IMR-90 (cell line): ENCODE data around the gene ZNF20. TPM values are rescaled to one million over a fixed set of nuclear protein-coding genes. Genes with fewer than 3 reads are reported as not detected.

Experiments used
- ATAC-seq: fragments of 200-7000 bp; cut with Tn5 transposase; 2 replicates; pipeline ENCODE4 v1.9.1; 2020; ENCODE audit warnings: low read depth, mild to moderate bottlenecking, moderate library complexity
- BruUV-seq: library from RNA; stranded (reverse); fragments of 400-500 nt; replicated peaks from 2 replicates; lab custom pipeline; 2021; lab: Mats Ljungman, UMichigan
- CTCF ChIA-PET: fragments of 300-600 bp; formaldehyde crosslinking; extraction: SDS; loops from one replicate; lab custom pipeline; 2021; ENCODE audit warnings: antibody characterized with exemption; lab: Yijun Ruan, JAX
- POLR2A ChIA-PET: fragments of 300-600 bp; sonication (Branson Sonifier 250); formaldehyde crosslinking; loops from one replicate; lab custom pipeline; 2022; ENCODE audit warnings: antibody characterized with exemption; ENCODE audit not compliant: unreplicated experiment; lab: Charles Lee
- DNase-seq: peaks from one replicate; pipeline ENCODE4 v3.0.0; 2013
- H2AFZ ChIP-seq: replicated peaks from 2 replicates; pipeline ENCODE3; 2013; ENCODE audit warnings: low read length, mild to moderate bottlenecking; ENCODE audit not compliant: poor library complexity
- H2AK5ac ChIP-seq: 2 replicates; pipeline ENCODE4 v1.6.1; 2013; ENCODE audit warnings: low read depth, low read length, inconsistent platforms
- H2AK9ac ChIP-seq: replicated peaks from 2 replicates; pipeline ENCODE3; 2013; ENCODE audit warnings: mild to moderate bottlenecking, low read depth, low read length, moderate library complexity; ENCODE audit not compliant: poor library complexity
- H2BK120ac ChIP-seq: 2 replicates; pipeline ENCODE4 v1.6.1; 2013; ENCODE audit warnings: low read depth, low read length, inconsistent platforms
- H2BK15ac ChIP-seq: 3 replicates; pipeline ENCODE4 v1.6.1; 2013; ENCODE audit warnings: low read depth, low read length, inconsistent platforms
- H2BK20ac ChIP-seq: 2 replicates; pipeline ENCODE4 v1.6.1; 2013; ENCODE audit warnings: low read depth, mild to moderate bottlenecking, inconsistent platforms, low read length, moderate library complexity
- H2BK5ac ChIP-seq: 2 replicates; pipeline ENCODE4 v1.6.1; 2013; ENCODE audit warnings: mild to moderate bottlenecking, low read depth, low read length, inconsistent platforms; ENCODE audit not compliant: poor library complexity, severe bottlenecking
- H3K14ac ChIP-seq: replicated peaks from 2 replicates; pipeline ENCODE4 v1.6.1; 2013; ENCODE audit warnings: low read depth, low read length, inconsistent platforms
- H3K18ac ChIP-seq: 2 replicates; pipeline ENCODE4 v1.6.1; 2013; ENCODE audit warnings: low read depth, low read length, control low read depth
- H3K23ac ChIP-seq: 2 replicates; pipeline ENCODE4 v1.6.1; 2013; ENCODE audit warnings: low read depth, low read length, inconsistent platforms
- H3K27ac ChIP-seq: 2 replicates; pipeline ENCODE4 v1.5.1; 2013; ENCODE audit warnings: mild to moderate bottlenecking, control low read depth, low read length; ENCODE audit not compliant: insufficient read depth
- H3K27me3 ChIP-seq: 2 replicates; pipeline ENCODE4 v1.6.1; 2013; ENCODE audit warnings: low read length; ENCODE audit not compliant: control insufficient read depth, insufficient read depth
- H3K36me3 ChIP-seq: 2 replicates; pipeline ENCODE4 v1.6.1; 2013; ENCODE audit warnings: low read length, mixed read lengths; ENCODE audit not compliant: control insufficient read depth, insufficient read depth
- H3K4ac ChIP-seq: 2 replicates; pipeline ENCODE4 v1.6.1; 2013; ENCODE audit warnings: low read depth, low read length, inconsistent platforms
- H3K4me1 ChIP-seq: 2 replicates; pipeline ENCODE4 v1.6.1; 2013; ENCODE audit warnings: low read length, mixed read lengths; ENCODE audit not compliant: control insufficient read depth, insufficient read depth
- H3K4me2 ChIP-seq: 2 replicates; pipeline ENCODE4 v1.6.1; 2013; ENCODE audit warnings: low read depth, mild to moderate bottlenecking, control low read depth, low read length, moderate library complexity
- H3K4me3 ChIP-seq: 2 replicates; pipeline ENCODE4 v1.5.1; 2013; ENCODE audit warnings: low read depth, mild to moderate bottlenecking, control low read depth, low read length, moderate library complexity; ENCODE audit not compliant: insufficient read depth
- H3K56ac ChIP-seq: 2 replicates; pipeline ENCODE4 v1.6.1; 2013; ENCODE audit warnings: low read length, inconsistent platforms; ENCODE audit not compliant: insufficient read depth; ENCODE audit errors: extremely low read depth
- H3K79me1 ChIP-seq, 2 experiments: 2 replicates each; pipeline ENCODE4 v1.6.1; 2013; ENCODE audit warnings: low read length in 2 of 2, inconsistent platforms in 1 of 2, low read depth in 1 of 2
- H3K9ac ChIP-seq: 2 replicates; pipeline ENCODE4 v1.6.1; 2013; ENCODE audit warnings: low read depth, low read length, control low read depth
- H3K9me1 ChIP-seq: 2 replicates; pipeline ENCODE4 v1.6.1; 2013; ENCODE audit warnings: low read length, inconsistent platforms; ENCODE audit not compliant: insufficient read depth
- H3K9me3 ChIP-seq: 2 replicates; pipeline ENCODE4 v1.6.1; 2013; ENCODE audit warnings: low read length; ENCODE audit not compliant: control insufficient read depth, insufficient read depth
- H4K20me1 ChIP-seq: 2 replicates; pipeline ENCODE4 v1.6.1; 2013; ENCODE audit warnings: low read length, inconsistent platforms; ENCODE audit not compliant: insufficient read depth
- H4K5ac ChIP-seq: 2 replicates; pipeline ENCODE4 v1.6.1; 2013; ENCODE audit warnings: mild to moderate bottlenecking, low read depth, low read length, control low read depth
- H4K8ac ChIP-seq, 2 experiments: 2 replicates each; pipeline ENCODE4 v1.6.1; 2013; ENCODE audit warnings: low read depth in 2 of 2, low read length in 2 of 2, control low read depth in 1 of 2, inconsistent platforms in 1 of 2
- H4K91ac ChIP-seq: 2 replicates; pipeline ENCODE4 v1.6.1; 2013; ENCODE audit warnings: low read depth, low read length, inconsistent platforms; ENCODE audit not compliant: insufficient read depth
- BHLHE40 ChIP-seq: fragments of 150-350 bp; IDR thresholded peaks from 2 replicates; pipeline ENCODE4 v1.6.1; 2016; ENCODE audit warnings: mild to moderate bottlenecking, low read depth, low read length
- CEBPB ChIP-seq: IDR thresholded peaks from 2 replicates; pipeline ENCODE4 v1.6.1; 2012; ENCODE audit warnings: low read depth, low read length, improper control_type of control experiment
- CHD1 ChIP-seq: IDR thresholded peaks from 2 replicates; pipeline ENCODE4 v1.6.1; 2012; ENCODE audit warnings: low read depth, low read length, improper control_type of control experiment
- FOS ChIP-seq: fragments of 150-350 bp; IDR thresholded peaks from 2 replicates; pipeline ENCODE4 v1.6.1; 2016; ENCODE audit warnings: low read depth, low read length
- MAFK ChIP-seq: IDR thresholded peaks from 2 replicates; pipeline ENCODE4 v1.6.1; 2012; ENCODE audit warnings: low read depth, low read length, improper control_type of control experiment
- MAZ ChIP-seq: IDR thresholded peaks from 2 replicates; pipeline ENCODE4 v1.6.1; 2012; ENCODE audit warnings: low read depth, mild to moderate bottlenecking, low read length, improper control_type of control experiment, moderate library complexity, borderline replicate concordance
- MXI1 ChIP-seq: IDR thresholded peaks from 2 replicates; pipeline ENCODE4 v1.6.1; 2012; ENCODE audit warnings: low read depth, mild to moderate bottlenecking, low read length, moderate library complexity, borderline replicate concordance
- NFE2L2 ChIP-seq: fragments of 150-350 bp; IDR thresholded peaks from 2 replicates; pipeline ENCODE4 v1.6.1; 2016; ENCODE audit warnings: low read depth, mild to moderate bottlenecking, low read length
- POLR2A ChIP-seq: IDR thresholded peaks from 2 replicates; pipeline ENCODE4 v1.6.1; 2012; ENCODE audit warnings: mild to moderate bottlenecking, low read depth, low read length
- RAD21 ChIP-seq: IDR thresholded peaks from 2 replicates; pipeline ENCODE4 v1.6.1; 2012; ENCODE audit warnings: low read length, improper control_type of control experiment
- RCOR1 ChIP-seq: IDR thresholded peaks from 2 replicates; pipeline ENCODE4 v1.6.1; 2012; ENCODE audit warnings: mild to moderate bottlenecking, low read length, improper control_type of control experiment; ENCODE audit not compliant: insufficient replicate concordance
- RFX5 ChIP-seq: IDR thresholded peaks from 2 replicates; pipeline ENCODE4 v1.8.0; 2012; ENCODE audit warnings: low read depth, mild to moderate bottlenecking, low read length, moderate library complexity
- SMC3 ChIP-seq: fragments of 150-350 bp; IDR thresholded peaks from 2 replicates; pipeline ENCODE4 v1.6.1; 2016; ENCODE audit warnings: low read depth, mild to moderate bottlenecking, antibody characterized with exemption, low read length, moderate library complexity
- WGBS, 2 experiments: methylation state at CpG; one replicate each; pipeline versions ENCODE4 v1.1.5 to v1.1.7; 2013; ENCODE audit warnings: missing lambda C conversion rate in 2 of 2; ENCODE audit not compliant: insufficient read length in 1 of 2; ENCODE audit errors: extremely low coverage in 2 of 2; 5-methylcytosine and 5-hydroxymethylcytosine counted together
- dilution Hi-C: fragments of 300-500 bp; cut with HindIII; formaldehyde crosslinking; loops from one replicate; pipeline ENCODE4 v1.14.3; 2018; ENCODE audit warnings: low sequenced_read_pairs; ENCODE audit not compliant: unreplicated experiment
- in situ Hi-C: fragments of 300-500 bp; cut with MboI; formaldehyde crosslinking; loops from 3 replicates; pipeline ENCODE4 v1.14.3; 2019; ENCODE audit warnings: low sequenced_read_pairs, inconsistent platforms, mixed read lengths
- intact Hi-C: fragments of 100-400 bp; cut with micrococcal nuclease; formaldehyde crosslinking; loops from 2 replicates; pipeline ENCODE4 v1.10.0; 2022
- polyA plus RNA-seq, 3 experiments: library from polyadenylated mRNA; depleted of rRNA; stranded (reverse); fragments of >200 nt; gene quantifications; 2 replicates each; pipeline ENCODE4 v1.2.3, GENCODE V29; 2012; ENCODE audit warnings: low replicate concordance in 1 of 3
- total RNA-seq: library from RNA; depleted of rRNA; stranded (reverse); fragments of >200 nt; gene quantifications from 2 replicates; pipeline ENCODE4 v1.2.3, GENCODE V29; 2012
- TF ChIP-seq, protein P1 (sequence below): fragments of 150-350 bp; IDR thresholded peaks from 2 replicates; pipeline ENCODE4 v1.6.1; 2016; ENCODE audit warnings: low read depth, mild to moderate bottlenecking, low read length, moderate library complexity, borderline replicate concordance
- TF ChIP-seq, protein P2 (sequence below): conservative IDR thresholded peaks from 2 replicates; pipeline ENCODE4 v1.5.1; 2012; ENCODE audit warnings: mild to moderate bottlenecking, low read depth, low read length, improper control_type of control experiment
- TF ChIP-seq, protein P3 (sequence below): fragments of 150-350 bp; IDR thresholded peaks from 2 replicates; pipeline ENCODE4 v1.6.1; 2017; ENCODE audit warnings: mild to moderate bottlenecking, antibody characterized with exemption, low read length, low read depth

Gene ZNF20
- total and polyA plus RNA-seq, 2 of the 4 experiments (the other 2 are of a cell fraction) = 2.1 to 7.9 TPM

DNA sequence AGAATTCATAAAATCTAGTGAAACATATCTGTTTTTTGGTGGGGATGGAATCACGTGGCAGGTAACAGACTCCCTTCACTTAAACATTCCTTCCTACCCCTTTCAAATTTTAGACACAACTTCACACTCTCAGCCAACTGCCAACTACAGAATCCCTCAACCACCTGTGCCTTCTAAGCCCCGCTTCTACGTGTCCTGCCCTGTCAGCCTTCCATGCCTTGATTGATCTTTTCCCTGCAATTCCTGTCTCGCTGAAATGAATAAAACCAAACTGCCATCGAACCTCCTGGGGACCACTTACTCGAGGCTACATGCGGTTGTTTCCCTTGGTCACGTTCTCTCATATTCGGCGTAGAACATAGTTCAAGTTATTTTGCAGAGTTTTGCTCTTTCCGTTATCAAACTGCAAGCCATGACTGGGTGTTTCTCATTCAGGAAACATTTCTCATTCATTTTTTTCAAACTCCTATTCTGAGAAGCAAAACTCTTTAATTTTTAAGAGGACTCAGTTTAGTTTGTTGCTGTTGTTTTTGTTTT lies 15.2 kb upstream of the ZNF20 start:
- H3K56ac ChIP-seq = no peak overlapping the region
- H3K9me1 ChIP-seq = no peaks in the 10 kb centered on the region
- H4K20me1 ChIP-seq = peaks cover 4% of the 10 kb centered on the region; the same call in 1 of the 2 replicates
- ATAC-seq (no peak), DNase-seq (no peak)
- peaks cover 2% of the 10 kb centered on the region; the same call in 1 of the 2 replicates for H3K9me3 ChIP-seq
- H3K27ac ChIP-seq = 0 out of 2 replicates have a peak overlapping the region, but pooled peaks have one; percentile 11
- no TSS peak for BruUV-seq
- H2AFZ ChIP-seq = peak overlapping the region; percentile 55
- H3K4me1 ChIP-seq = peaks cover 3% of the 10 kb centered on the region
- peak overlapping the region; percentile 62 for H3K4me3 ChIP-seq
- peak overlapping the region; percentile 33 for H2AK9ac ChIP-seq
- no peak overlapping the region for H2BK15ac ChIP-seq
- peaks cover 13 to 34% of the 10 kb centered on the region in 2 experiments for H3K79me1 ChIP-seq
- peak overlapping the region; percentile 70; the same call in 1 of the 2 replicates for H3K14ac ChIP-seq
- no peak overlapping the region for H3K18ac ChIP-seq
- no peaks in the 10 kb centered on the region for H3K27me3 ChIP-seq
- in situ Hi-C loops = no loop called here
- H3K4me2 ChIP-seq = peak overlapping the region; percentile 100
- H2BK20ac ChIP-seq = no peak overlapping the region
- H3K4ac ChIP-seq = no peak overlapping the region
- H2BK5ac ChIP-seq = no peak overlapping the region
- peak overlapping the region; percentile 77; the same call in 1 of the 2 replicates for H3K23ac ChIP-seq
- intact Hi-C loops = loop anchor here (5.0 kb wide), 1 partner anchor 212 kb away; the partner anchor contains the start of gene ZNF442
- H4K5ac ChIP-seq = no peak overlapping the region
- TF ChIP-seq SMC3 = no peak
- TF ChIP-seq CHD1 = no peak
- TF ChIP-seq FOS = no peak
- no peak for TF ChIP-seq MXI1
- TF ChIP-seq NFE2L2 = no peak
- no peak for TF ChIP-seq MAZ
- TF ChIP-seq, protein P1, sequence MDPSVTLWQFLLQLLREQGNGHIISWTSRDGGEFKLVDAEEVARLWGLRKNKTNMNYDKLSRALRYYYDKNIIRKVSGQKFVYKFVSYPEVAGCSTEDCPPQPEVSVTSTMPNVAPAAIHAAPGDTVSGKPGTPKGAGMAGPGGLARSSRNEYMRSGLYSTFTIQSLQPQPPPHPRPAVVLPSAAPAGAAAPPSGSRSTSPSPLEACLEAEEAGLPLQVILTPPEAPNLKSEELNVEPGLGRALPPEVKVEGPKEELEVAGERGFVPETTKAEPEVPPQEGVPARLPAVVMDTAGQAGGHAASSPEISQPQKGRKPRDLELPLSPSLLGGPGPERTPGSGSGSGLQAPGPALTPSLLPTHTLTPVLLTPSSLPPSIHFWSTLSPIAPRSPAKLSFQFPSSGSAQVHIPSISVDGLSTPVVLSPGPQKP = no peak
- no peak for TF ChIP-seq RFX5
- TF ChIP-seq BHLHE40 = no peak
- TF ChIP-seq, protein P2, sequence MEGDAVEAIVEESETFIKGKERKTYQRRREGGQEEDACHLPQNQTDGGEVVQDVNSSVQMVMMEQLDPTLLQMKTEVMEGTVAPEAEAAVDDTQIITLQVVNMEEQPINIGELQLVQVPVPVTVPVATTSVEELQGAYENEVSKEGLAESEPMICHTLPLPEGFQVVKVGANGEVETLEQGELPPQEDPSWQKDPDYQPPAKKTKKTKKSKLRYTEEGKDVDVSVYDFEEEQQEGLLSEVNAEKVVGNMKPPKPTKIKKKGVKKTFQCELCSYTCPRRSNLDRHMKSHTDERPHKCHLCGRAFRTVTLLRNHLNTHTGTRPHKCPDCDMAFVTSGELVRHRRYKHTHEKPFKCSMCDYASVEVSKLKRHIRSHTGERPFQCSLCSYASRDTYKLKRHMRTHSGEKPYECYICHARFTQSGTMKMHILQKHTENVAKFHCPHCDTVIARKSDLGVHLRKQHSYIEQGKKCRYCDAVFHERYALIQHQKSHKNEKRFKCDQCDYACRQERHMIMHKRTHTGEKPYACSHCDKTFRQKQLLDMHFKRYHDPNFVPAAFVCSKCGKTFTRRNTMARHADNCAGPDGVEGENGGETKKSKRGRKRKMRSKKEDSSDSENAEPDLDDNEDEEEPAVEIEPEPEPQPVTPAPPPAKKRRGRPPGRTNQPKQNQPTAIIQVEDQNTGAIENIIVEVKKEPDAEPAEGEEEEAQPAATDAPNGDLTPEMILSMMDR = no peak
- no peak for TF ChIP-seq RAD21
- no peak for TF ChIP-seq POLR2A
- TF ChIP-seq, protein P3, sequence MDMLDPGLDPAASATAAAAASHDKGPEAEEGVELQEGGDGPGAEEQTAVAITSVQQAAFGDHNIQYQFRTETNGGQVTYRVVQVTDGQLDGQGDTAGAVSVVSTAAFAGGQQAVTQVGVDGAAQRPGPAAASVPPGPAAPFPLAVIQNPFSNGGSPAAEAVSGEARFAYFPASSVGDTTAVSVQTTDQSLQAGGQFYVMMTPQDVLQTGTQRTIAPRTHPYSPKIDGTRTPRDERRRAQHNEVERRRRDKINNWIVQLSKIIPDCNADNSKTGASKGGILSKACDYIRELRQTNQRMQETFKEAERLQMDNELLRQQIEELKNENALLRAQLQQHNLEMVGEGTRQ = no peak
- TF ChIP-seq RCOR1 = no peak
- TF ChIP-seq CEBPB = no peak
- TF ChIP-seq MAFK = no peak
- no peak overlapping the region for H4K91ac ChIP-seq
- H2BK120ac ChIP-seq = no peak overlapping the region
- 0 out of 2 replicates have a peak overlapping the region, but pooled peaks have one; percentile 14 for H2AK5ac ChIP-seq
- ChIA-PET CTCF (no interaction called here), POLR2A (no interaction called here)
- H3K36me3 ChIP-seq = peaks cover 11% of the 10 kb centered on the region
- no peak overlapping the region; a peak in 1 of 4 replicates for H4K8ac ChIP-seq
- 11% methylated on average over 9 of the region's 11 CpGs; no CpG with 5 or more reads in 1 of the 2 experiments for WGBS, 2 experiments
- dilution Hi-C loops = no loop called here
- H3K9ac ChIP-seq = peak overlapping the region; percentile 69
